HG03378 (cell line): ENCODE measurements around the gene KCNQ1.

ENCODE experiments used
- ATAC-seq: cut with Tn5 transposase; IDR thresholded peaks from one replicate; pipeline ENCODE4 v1.9.1; 2021; ENCODE audit warnings: mild to moderate bottlenecking, moderate library complexity; ENCODE audit not compliant: unreplicated experiment

Gene KCNQ1

GRCh38 chr11:2811206-2812091 is 366.6 kb downstream of the KCNQ1 start:
- ATAC-seq = no peak

GRCh38 chr11:2812371-2812991 is 367.7 kb downstream of the KCNQ1 start:
- no peak for ATAC-seq

GRCh38 chr11:2813141-2813908 is 368.5 kb downstream of the KCNQ1 start:
- ATAC-seq = no peak

- no peak for ATAC-seq
Observed at GRCh38 chr11:2813968-2814367, 369.2 kb downstream of the KCNQ1 start.

GRCh38 chr11:2814751-2815150 is 369.9 kb downstream of the KCNQ1 start:
- no peak for ATAC-seq

GRCh38 chr11:2815762-2816496 is 371.1 kb downstream of the KCNQ1 start:
- ATAC-seq = no peak

GRCh38 chr11:2816523-2816922 is 371.7 kb downstream of the KCNQ1 start:
- no peak for ATAC-seq

- no peak for ATAC-seq
Observed at GRCh38 chr11:2816941-2817421, 372.2 kb downstream of the KCNQ1 start.

GRCh38 chr11:2817431-2817830 is 372.6 kb downstream of the KCNQ1 start:
- no peak for ATAC-seq

GRCh38 chr11:2818021-2818420 is 373.2 kb downstream of the KCNQ1 start:
- ATAC-seq = no peak

- no peak for ATAC-seq
Observed at GRCh38 chr11:2818503-2818902, 373.7 kb downstream of the KCNQ1 start.

- ATAC-seq = no peak
Observed at GRCh38 chr11:2819316-2819715, 374.5 kb downstream of the KCNQ1 start.

- ATAC-seq = no peak
Observed at GRCh38 chr11:2820976-2821375, 376.2 kb downstream of the KCNQ1 start.

GRCh38 chr11:2821891-2822290 is 377.1 kb downstream of the KCNQ1 start:
- ATAC-seq = no peak

- ATAC-seq = no peak
Observed at GRCh38 chr11:2824851-2825250, 380.0 kb downstream of the KCNQ1 start.

GRCh38 chr11:2825261-2825888 is 380.6 kb downstream of the KCNQ1 start:
- ATAC-seq = no peak

- ATAC-seq = no peak
Observed at GRCh38 chr11:2825889-2826678, 381.3 kb downstream of the KCNQ1 start.

- ATAC-seq = no peak
Observed at GRCh38 chr11:2826679-2827056, 381.9 kb downstream of the KCNQ1 start.

- no peak for ATAC-seq
Observed at GRCh38 chr11:2827256-2827655, 382.4 kb downstream of the KCNQ1 start.

- ATAC-seq = no peak
Observed at GRCh38 chr11:2827792-2828191, 383.0 kb downstream of the KCNQ1 start.
